AG08396 (cell line): ENCODE measurements around the gene CDH8.

Source experiments
- DNase-seq: peaks from one replicate; pipeline ENCODE4 v3.0.0; 2012; ENCODE audit warnings: low spot score, mixed read lengths

The CDH8 gene, protein sequence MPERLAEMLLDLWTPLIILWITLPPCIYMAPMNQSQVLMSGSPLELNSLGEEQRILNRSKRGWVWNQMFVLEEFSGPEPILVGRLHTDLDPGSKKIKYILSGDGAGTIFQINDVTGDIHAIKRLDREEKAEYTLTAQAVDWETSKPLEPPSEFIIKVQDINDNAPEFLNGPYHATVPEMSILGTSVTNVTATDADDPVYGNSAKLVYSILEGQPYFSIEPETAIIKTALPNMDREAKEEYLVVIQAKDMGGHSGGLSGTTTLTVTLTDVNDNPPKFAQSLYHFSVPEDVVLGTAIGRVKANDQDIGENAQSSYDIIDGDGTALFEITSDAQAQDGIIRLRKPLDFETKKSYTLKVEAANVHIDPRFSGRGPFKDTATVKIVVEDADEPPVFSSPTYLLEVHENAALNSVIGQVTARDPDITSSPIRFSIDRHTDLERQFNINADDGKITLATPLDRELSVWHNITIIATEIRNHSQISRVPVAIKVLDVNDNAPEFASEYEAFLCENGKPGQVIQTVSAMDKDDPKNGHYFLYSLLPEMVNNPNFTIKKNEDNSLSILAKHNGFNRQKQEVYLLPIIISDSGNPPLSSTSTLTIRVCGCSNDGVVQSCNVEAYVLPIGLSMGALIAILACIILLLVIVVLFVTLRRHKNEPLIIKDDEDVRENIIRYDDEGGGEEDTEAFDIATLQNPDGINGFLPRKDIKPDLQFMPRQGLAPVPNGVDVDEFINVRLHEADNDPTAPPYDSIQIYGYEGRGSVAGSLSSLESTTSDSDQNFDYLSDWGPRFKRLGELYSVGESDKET

DNA sequence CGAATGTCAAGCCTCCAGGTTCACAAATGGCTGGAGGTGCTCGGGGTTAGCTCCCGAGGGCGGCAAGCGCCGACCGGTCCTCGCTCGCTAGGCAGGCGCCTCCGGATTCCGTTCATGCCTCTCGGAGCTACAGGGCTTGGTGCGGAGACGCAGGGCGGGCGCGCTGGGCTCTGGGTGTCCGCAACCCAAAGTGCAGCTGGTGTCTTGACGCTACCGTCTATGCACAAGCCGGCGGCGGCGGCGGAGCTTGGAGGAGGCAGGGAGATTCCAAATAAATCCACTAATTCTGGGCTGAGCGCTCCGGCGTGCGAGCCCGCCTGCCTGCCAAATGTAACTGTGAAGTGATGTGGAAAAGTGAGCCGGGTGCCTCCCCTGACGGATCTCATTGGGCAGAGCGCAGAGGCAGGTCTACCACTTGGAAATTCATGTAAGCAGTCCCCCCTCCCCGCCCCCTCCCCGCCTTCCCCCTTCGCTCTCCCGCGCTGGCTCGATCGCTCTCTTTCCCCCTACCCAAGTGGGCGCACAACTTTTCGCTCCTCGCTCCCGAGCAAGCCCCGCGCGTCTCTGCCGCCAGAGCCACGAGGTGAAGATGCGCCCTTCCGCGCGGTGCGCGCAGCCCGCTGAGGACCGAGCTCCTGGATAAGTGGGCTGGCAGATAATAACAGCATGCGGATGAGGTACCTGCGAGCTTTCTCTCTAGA lies at the start of gene CDH8:
Gene CDH8, minus strand, starts transcription at position 338 of the 701 bp plus-strand sequence. CDS start 15,035 bp downstream, outside the sequence.
- no peak for DNase-seq

DNA sequence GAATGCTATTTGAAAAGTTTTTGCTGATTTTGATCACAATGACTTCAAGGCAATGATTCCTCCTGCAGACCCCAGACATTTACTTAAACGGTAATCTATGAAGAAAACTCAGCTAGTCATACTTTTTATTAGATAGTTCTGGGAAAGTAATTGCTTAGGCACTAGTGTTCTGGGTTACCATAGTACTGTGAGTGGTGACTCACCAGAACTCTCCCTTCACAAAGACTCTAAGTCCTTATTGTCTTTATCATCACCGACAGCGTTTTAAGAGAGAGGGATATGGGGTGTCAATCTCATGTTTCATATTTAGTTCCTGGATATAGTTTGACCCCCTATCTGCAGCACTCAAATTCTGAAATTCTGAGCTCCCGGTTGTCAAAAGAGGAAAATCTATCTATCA lies 43.0 kb upstream of the CDH8 start:
- DNase-seq, result no peak

DNA sequence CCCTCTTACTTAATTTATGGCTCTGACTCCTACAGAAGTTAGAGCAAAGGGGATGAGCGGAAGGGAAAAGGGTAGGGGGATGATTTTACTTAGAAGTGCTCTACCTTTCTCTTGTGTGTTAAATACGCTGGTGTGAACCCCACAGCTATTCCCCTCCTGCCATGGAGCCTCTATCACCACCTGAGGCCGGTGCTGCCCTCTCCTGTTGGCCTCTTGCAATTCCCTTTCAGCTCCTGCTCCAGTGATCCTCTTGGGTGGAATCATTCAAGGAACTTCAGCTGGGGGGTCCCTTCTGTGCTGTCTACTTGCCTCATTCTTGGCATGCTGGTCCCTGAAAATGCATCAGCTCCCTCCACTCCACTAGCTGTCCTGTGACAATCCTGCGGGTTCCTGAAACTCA lies 41.8 kb upstream of the CDH8 start:
- no peak for DNase-seq

DNA sequence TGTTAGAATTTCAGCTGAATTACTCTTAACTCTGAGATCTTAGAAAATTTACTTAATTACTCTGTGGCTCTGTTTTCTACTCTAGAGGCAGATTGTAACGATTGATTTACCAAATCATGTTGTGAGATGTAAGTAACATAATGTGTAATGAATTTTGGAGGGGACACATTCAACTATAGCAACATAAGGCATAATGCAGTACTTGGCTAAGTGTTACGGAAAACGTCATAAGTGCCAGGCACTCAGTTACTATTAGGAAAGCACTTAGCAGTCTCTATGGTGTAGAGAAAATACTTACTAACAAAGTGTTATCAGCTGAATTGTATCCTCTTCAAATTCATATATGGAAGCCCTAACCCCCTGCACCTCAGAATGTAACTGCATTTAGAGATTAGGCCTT lies 40.6 kb upstream of the CDH8 start:
- DNase-seq, result no peak

DNA sequence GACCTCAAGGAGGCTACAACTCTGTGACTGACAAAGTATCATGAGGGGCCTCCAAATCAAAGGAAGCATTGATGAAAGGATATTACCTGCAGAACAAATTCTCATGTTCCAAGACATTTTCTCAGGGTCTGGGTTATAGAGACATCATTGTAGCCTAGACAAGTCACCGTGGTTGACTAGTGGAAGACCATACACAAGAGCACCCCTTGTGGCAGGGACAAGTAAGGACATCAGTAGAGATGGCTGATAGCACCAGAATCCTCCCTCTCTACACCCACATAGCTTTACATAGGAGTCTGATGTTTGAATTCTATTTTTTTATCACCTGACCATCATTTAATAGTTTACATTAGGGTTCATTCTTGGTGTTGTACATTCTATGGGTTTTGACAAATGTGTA lies 32.5 kb upstream of the CDH8 start:
- DNase-seq, result no peak

DNA sequence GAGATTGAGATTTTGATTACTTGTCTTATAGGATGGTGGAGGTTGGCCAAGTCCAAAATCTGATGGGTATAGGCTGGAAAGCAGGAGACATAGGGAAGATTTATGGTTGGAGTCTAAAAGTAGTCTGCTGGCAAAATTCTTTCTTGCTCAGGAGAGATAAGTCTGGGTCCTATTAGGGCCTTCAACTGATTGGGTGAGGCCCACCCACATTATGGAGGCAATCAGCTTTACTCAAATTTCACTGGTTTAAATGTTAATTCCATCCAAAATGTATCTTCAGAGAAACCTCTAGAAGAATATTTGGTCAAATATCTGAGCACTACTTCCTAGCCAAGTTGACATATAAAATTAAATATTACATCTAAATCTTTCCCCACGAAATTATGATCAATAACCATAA lies 31.7 kb upstream of the CDH8 start:
- DNase-seq, result no peak

DNA sequence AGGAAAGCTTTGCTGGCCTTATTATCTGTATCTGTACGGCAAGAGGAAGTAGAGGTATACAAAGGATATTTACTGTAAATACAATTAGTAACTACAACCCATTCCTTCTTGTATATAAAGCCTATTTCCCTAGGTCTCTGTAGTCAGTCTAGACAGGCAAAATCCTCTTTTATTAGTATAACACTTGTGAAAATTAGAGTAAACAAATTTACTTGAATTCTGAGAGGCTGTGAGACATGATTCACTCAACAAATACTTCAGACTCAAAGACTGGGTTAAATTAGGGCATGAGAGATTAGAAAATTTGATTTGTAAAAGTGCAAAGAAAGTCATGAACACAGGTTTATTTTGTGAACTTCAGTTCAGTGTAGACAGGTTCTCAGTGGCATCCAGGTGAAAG lies 30.9 kb upstream of the CDH8 start:
- DNase-seq, result no peak

DNA sequence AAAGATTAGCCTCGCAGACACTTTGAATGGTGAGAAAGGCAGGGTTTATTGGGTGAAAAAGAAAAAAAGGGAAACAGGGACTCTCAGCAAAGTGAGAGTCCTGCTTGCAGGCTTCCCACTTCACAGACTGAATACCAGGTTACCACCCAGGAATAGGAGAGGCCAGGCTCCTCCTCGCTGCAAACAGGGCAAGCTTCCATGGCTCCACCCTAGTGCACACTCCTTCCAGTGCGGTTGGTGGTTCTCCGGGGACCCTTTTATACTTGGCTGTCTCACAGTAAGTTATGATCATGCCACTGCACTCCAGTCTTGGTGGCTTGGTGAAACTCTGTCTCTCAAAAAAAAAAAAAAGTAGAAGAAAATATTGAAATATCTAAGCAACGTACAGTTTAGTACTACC lies 30.5 kb upstream of the CDH8 start:
- no peak for DNase-seq

DNA sequence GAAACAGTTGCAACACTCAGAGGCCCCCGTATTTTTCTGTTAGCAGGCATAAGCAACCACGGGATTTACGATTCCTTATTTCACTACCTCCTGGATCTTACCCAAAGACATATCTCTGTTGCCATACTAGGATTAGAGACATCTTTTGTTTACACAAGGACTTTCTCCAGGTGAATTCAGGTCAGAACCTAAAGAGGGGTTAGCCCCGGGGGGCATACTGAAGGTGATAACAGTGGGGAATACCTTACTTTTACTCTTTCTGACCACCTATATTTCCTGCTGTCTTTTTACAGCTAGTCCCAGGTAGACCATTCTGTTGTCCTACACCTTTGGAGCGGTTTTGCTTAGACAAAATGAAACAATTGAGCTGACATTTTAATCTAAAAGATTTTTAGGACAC lies 27.9 kb upstream of the CDH8 start:
- no peak for DNase-seq

DNA sequence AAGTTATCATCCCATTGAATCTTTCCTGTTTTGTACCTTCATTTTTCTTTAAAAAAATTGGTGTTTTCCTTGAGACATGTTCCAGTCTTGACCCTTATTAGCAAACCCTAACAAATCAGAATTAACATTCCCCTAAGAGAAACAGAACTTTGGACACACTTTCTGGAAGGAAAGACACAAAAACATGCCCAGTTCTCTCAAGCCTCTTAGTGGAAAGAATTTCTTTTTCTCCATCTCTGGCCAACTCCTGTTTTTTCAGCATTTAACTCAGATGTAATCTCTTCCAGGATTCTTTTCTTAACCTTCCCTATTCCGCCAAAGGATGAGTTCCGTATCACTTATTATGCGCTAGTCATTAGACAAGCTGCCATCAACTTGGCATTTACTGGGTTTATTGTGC lies 23.9 kb upstream of the CDH8 start:
- DNase-seq, result no peak

DNA sequence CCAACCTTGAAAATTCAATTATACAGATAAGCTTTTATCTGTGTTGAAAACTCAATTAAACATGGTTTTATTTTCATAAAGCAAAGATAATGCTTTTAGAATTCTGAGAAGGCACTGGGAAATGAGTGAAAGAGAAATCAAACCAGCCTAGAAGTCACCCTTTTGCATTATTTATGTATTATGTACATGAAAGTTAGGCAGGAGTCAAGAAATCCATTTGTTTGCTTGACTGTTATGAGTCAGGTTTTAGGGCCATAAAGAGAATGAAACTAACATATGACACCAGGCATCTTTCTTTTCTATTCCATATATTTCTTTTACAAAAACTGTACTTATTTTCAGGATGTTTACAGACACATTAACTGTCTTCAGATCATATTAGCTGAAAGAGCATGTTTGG lies 23.3 kb upstream of the CDH8 start:
- DNase-seq, result no peak

DNA sequence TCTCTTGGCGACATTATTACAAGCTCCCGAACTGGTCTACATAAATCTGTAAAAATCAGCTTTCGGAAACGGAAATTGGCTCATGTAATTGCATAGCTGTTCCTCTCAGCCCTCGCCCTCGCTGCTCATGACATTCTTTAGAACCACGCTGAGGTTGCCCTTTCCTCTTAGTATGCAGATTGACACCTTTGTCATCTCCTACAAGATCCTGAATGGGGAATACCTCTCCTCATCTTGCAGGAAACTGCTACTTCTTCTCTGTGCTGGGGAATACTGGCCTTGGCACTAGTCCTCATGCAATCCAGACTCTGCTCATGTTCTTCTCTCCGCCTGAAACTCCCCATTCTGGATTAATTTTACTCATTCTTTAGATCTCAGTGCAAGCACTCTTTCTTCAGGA lies 22.2 kb upstream of the CDH8 start:
- DNase-seq, result no peak

DNA sequence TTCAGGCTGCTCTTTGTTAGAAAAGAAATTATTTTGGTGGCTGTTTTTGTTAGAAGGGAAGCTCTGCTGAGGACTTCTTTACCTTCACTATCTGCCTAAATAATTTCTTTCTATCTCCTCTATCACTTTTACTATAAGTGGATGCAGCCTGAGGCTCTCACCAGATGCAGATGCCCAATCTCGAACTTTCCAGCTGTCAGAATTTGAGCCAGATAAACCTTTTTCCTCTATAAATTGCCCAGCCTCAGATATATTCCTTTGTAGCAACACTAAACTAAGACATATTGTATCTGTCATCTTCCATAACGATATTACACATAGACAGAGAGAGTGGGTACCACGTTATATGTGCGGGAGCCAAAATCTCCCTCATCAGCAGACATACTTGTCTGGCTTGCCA lies 15.7 kb upstream of the CDH8 start:
- no peak for DNase-seq

DNA sequence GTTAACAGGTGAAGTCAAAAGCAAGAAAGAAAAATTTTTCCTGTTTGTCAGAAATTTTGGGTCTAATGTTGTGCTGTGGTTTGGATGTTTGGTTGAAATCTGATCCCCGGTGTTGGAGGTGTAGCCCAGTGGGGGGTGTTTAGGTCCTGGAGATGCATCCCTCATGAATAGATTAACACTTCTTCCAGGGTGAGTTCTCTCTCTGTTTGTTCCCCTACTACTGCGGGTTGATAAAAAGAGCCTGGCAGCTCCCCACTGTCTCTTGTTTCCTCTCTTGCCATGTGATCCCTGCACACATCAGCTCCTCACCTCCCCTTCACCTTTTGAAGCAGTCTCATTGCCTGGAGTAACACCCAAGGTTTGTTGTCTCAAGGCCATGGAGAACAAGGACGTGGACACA lies 14.6 kb upstream of the CDH8 start:
- no peak for DNase-seq

DNA sequence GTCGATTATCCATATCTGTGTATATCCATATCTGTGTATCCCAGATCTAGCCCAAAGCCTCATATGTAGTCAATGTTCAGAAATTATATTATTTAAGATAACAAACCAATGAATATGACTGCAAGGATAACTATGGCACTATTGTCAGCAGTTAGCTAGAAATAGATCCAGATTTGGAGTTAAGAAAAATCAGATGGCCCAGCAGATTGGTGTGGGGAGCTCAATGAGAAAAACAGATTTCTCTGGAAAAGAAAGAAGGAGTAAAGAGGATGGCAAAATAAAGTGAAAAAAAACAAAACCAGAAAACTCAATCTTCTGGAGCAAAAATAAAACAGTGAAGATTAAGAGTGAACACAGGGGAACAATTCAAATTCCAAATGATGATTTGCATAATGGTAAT lies 10.6 kb upstream of the CDH8 start:
- no peak for DNase-seq

DNA sequence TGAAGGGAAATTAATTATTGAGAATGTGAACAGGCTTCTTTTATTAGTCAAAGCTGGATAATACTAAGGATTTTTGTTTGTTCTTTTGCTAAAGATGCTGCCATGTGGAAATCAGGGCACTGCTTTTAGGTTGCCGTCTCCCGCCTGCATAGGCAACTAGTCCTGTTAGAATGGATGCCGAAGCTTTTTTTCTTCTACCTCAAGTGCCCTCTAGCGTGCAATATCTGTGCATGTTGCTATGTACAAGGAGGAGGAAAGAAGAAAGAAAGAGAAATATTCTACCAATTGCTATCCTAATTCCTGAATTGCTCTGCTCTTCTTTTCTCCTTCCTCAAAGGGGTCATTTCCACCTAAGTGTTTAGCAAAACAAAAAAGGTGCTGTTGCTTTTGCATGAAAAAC lies 5.2 kb upstream of the CDH8 start:
- no peak for DNase-seq

DNA sequence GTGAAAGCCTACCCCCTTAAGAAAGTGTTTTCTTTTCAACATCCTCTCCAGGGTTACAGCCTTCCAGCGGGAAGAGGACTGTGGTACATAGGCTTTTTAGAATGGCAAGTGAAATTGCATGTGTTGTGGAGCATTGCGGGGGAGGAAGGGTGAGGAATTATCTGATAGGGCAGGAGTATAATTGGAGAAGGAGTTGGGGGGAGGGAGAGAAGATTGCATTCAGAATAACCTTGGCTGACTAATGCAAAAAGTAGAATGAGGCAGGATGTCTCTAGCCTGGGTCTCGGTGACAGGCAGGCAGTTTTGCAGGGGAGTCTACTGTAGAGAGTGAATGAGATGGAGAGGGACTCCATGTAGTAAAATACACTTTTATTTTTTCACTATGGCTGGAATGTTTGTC lies 2.4 kb upstream of the CDH8 start:
- DNase-seq, result no peak

DNA sequence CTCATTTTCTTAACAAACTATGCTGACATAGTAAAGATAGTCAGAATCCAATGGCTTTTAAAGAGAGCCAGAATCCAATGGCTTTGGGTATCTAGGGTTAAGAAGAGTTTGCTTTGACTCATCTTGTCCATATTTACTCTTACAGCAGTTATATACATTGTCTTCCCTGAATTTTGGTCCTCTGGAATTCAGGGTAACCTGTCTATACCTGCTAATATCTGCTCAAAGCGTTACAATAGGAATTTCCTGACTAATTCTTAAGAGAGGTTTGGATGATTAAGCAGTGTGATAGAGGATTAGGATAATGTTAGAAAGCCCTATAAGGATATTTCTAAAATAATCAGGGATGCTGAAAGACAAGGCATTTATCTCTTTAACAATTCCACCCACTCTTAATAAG lies 2.0 kb upstream of the CDH8 start:
- no peak for DNase-seq

DNA sequence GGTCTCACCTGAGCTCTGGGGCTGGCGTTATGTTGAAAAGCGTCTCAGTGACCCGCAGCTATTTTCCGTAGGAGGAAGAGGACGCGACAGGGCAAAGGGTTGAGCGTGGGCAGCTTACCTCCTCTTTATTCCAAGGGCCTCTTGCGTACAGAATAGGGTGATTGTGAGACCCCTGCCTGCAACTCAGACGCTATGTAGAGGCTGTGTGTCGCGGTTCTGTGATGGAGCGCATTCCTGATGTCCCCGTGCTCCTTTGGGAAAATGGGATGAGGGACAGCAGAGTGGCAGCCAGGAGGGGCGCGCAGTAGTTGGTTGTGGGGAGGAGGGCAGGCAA lies 531 bp upstream of the CDH8 start:
- no peak for DNase-seq

DNA sequence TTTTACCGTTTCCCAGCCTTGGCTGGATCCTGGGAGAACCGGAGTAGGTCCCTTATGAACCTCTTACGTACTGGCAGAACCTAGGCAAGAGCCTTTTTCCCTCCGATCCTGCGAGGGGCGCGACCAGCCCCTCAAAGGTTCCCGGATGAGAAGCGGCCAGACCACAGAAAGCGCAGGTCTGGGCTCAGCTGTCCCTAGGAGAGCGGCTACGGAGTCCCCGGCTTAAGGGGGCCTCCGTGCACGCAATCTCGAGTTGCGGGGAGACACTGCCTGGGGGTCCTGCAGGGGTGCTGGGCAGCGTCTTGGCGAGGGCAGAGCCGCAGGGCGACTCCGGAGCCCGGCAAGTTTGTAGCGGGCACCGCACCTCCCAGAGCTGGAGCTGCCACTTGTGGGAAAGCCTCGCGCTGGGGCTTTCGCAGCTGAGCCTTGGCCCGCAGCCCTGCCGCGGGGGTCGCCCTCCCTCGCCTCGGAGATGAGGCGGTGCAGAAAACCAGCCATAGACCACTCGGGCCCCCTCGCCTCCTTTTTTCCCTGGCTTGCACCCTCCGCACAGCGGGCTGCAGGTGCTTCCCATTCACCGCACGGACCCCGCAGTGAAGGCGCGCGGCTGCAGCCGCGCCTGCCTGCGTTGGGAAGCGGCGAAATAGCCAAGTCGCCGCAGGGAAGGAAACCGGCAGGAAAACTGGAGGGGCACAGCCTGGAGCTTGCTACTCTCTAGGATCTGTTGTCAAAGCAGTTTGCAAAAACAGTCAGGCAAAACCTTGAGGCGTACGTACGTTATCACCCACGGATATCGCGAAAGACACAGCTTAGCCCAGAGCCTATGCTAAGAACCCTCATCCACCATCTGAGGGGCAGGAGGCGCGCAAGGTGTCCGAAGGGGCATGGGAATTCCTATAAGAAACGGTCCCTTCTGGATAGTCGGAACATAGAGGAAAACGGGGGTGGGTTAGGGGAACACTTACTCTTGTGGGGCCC lies 834 bp downstream of the CDH8 start:
- DNase-seq, result no peak

DNA sequence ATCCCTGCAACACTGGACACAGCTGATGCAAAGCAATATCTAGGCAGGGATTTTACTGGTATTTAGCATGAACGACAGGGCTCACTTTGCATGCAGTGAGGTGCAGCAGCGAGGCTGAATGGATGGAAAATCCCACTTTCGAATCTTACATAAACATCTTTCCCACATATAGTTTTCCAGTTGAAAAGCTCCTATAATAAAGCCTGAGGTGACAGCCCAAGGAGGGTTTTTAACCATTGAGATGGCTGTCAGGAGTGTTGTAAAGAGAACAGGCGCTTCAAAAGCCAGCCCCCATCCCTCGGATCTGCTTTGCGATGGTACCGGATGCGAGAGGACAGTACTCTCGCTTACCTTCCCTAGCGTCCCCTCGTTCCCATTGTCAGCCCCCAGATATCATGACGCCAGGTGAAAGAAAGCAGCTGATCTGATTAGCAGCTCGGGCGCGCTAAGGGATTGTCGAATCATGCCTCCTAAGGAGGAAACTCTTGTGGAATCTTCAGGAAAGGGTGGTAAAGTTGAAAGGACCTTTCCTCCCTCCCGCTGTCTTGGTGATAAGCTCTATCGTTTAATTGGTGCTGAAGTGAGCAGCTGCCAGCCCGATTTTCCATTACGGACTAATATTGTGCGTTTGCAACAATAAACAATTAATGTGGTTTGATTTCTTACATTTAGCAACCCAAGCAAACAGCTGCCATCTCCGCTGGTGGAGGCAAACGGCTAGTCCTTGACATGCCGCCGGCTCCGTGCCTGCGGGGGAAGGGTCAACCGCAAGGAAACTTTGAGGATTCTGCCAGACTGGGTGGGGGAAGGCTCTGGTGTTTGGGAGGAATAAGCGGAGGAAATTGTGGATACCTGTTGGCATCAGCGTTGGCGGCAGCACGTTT lies 1.8 kb downstream of the CDH8 start:
- DNase-seq, result no peak
